ENCODE measurements around the gene LRRC8B.

GRCh38 chr1:89584211-89584610 is 59.6 kb downstream of the LRRC8B start:
- TF ChIP-seq, protein P1, sequence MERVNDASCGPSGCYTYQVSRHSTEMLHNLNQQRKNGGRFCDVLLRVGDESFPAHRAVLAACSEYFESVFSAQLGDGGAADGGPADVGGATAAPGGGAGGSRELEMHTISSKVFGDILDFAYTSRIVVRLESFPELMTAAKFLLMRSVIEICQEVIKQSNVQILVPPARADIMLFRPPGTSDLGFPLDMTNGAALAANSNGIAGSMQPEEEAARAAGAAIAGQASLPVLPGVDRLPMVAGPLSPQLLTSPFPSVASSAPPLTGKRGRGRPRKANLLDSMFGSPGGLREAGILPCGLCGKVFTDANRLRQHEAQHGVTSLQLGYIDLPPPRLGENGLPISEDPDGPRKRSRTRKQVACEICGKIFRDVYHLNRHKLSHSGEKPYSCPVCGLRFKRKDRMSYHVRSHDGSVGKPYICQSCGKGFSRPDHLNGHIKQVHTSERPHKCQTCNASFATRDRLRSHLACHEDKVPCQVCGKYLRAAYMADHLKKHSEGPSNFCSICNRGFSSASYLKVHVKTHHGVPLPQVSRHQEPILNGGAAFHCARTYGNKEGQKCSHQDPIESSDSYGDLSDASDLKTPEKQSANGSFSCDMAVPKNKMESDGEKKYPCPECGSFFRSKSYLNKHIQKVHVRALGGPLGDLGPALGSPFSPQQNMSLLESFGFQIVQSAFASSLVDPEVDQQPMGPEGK (CRISPR knock-in tag; IDR thresholded peaks at IDR 0.05; ENCODE audit: borderline replicate concordance): no peak
- no peak for TF ChIP-seq PPARA (CRISPR knock-in tag; IDR thresholded peaks at IDR 0.05; ENCODE audit: borderline replicate concordance)
- no peak for TF ChIP-seq ARNTL (CRISPR knock-in tag; IDR thresholded peaks at IDR 0.05; ENCODE audit: borderline replicate concordance, low read depth)
- TF ChIP-seq TSHZ2 (CRISPR knock-in tag; IDR thresholded peaks at IDR 0.05): no peak
- no peak for TF ChIP-seq ZFP3 (CRISPR knock-in tag; IDR thresholded peaks at IDR 0.05)
- no peak for TF ChIP-seq ISL1 (CRISPR knock-in tag; IDR thresholded peaks at IDR 0.05)

Data from SK-N-SH treated with all-trans-retinoic acid at 6 μM for 48 hours (cell line).